Mononuclear cell (primary cell): Measurements from ENCODE around the gene AGAP1. TPM values are rescaled to one million over a fixed set of nuclear protein-coding genes. Genes with fewer than 3 reads are reported as not detected.

Experiments
- H3K27me3 ChIP-seq: 2 replicates; pipeline ENCODE4 v1.6.0; 2011; ENCODE audit warnings: low read length, control low read depth; ENCODE audit not compliant: insufficient read depth
- H3K4me1 ChIP-seq: 2 replicates; pipeline ENCODE4 v1.5.1; 2011; ENCODE audit warnings: mild to moderate bottlenecking, low read length, control low read depth; ENCODE audit not compliant: insufficient read depth
- H3K4me3 ChIP-seq: 2 replicates; pipeline ENCODE4 v1.5.1; 2011; ENCODE audit warnings: mild to moderate bottlenecking, low read length, moderate library complexity
- H3K9me3 ChIP-seq: 2 replicates; pipeline ENCODE4 v1.5.1; 2011; ENCODE audit warnings: low read depth, mild to moderate bottlenecking, control low read depth, low read length
- total RNA-seq: library from RNA; depleted of rRNA; stranded (reverse); fragments of >200 nt; gene quantifications from one replicate; pipeline ENCODE4 v1.2.3, GENCODE V29; 2012

AGAP1 gene
- total RNA-seq, 1 donor: 2.7 TPM

DNA sequence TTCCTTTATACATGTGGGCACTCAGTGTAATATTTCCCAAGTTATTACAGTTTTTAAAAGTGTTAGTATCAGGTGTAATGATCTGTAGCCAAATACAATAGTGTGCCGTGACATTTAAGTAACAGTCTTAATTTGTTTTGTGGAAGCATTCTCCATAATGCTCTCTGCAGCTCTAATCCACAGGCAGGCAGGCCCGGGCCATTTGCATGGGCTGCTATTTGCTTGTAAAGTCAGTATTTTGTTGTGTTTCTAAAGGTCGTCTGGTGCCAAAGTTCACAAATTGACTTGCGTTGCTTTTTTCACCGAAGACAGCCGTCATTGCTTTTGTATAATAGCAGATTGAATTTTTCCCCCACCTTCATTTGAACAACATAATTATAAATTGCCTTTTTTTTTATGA, 521.3 kb downstream of the AGAP1 start:
- no peaks in the 10 kb centered on the region for H3K4me1 ChIP-seq
- H3K27me3 ChIP-seq: no peaks in the 10 kb centered on the region
- no peak overlapping the region for H3K4me3 ChIP-seq
- no peaks in the 10 kb centered on the region for H3K9me3 ChIP-seq

DNA sequence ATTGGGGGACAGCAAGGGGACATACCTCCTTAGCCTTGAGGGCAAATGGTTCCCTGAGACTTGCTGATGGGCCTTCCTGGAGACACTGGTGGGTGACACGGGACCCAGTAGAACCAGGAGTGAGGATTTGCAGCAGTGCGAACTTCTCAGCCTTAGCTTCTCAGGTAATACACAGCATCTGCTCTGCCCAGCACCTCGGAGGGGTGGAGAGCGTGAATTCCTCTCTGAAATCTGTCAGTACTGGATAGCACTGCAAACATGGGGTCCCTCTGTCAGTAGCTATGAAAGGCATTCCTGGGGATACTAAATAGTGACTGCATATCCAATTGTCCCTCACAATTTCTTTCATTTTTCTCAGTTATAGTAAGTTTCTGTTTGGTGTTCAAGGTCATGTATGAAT, 522.7 kb downstream of the AGAP1 start:
- Histone ChIP-seq H3K4me3 (no peak overlapping the region), H3K9me3 (no peaks in the 10 kb centered on the region), H3K27me3 (no peaks in the 10 kb centered on the region), H3K4me1 (no peaks in the 10 kb centered on the region)

DNA sequence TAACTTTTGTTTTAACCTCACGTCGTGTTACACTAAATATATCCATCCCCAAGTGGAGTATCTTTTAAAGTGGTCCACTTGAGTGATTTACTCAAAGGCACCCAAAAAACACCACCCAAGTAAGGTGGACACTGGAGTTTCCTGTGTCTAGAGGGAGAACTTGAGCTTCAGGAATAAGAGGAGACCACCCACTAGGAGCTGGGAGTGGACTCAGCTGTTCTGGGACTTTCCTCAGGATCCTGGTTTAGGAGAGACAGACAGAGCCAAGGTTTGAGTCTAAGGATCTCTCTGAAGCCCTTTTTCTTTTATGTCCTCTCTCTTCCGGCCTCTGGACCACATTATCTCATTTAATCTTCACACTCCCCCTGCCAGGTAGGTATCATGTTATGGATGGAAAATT, 523.6 kb downstream of the AGAP1 start:
- no peaks in the 10 kb centered on the region for H3K9me3 ChIP-seq
- H3K27me3 ChIP-seq: no peaks in the 10 kb centered on the region
- H3K4me3 ChIP-seq: no peak overlapping the region
- no peaks in the 10 kb centered on the region for H3K4me1 ChIP-seq

DNA sequence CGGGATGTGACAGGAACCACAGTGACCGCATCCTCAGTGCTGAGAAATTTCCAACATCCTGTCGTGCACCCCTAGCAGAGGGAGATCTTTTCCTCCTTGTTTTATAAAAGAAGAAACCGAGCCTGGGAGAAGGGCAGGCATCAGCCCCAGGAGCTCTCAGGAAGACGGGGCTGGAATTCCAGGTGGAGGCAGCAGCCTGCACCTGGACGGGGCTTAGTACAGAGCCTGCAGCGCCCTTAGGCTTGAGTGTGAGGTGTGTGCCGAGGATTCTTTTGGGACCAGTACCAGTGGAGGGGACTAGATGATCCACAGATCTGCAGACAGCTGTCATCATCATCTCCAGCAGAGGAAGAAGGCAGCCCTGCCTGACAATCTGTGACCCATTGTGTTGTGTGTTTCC, 525.6 kb downstream of the AGAP1 start:
- Histone ChIP-seq H3K4me3 (no peak overlapping the region), H3K4me1 (no peaks in the 10 kb centered on the region), H3K27me3 (no peaks in the 10 kb centered on the region), H3K9me3 (no peaks in the 10 kb centered on the region)

DNA sequence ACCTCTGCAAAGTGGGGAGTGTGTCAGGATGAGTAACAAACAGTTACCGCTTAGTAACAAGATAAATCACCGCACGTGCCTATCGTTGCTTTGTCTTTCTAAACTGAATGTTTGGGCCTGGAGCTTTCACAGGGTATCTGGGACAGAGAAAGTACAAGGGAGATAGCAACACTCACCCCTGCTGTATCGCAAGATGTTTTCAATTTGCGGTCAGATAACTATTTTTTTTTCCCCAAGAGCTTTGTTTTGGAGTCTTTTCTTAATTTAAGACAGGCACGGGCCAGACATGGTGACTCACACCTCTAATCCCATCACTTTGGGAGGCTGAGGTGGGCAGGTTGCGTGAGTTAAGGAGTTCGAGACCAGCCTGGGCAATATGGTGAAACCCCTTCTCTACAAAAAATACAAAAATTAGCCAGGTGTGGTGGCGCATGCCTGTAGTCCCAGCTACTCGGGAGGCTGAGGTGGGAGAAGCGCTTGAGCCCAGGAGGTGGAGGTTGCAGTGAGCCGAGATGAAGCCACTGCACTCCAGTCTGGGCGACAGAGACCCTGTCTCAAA, 527.7 kb downstream of the AGAP1 start:
- Histone ChIP-seq H3K4me1 (no peaks in the 10 kb centered on the region), H3K4me3 (no peak overlapping the region), H3K27me3 (no peaks in the 10 kb centered on the region), H3K9me3 (no peaks in the 10 kb centered on the region)

DNA sequence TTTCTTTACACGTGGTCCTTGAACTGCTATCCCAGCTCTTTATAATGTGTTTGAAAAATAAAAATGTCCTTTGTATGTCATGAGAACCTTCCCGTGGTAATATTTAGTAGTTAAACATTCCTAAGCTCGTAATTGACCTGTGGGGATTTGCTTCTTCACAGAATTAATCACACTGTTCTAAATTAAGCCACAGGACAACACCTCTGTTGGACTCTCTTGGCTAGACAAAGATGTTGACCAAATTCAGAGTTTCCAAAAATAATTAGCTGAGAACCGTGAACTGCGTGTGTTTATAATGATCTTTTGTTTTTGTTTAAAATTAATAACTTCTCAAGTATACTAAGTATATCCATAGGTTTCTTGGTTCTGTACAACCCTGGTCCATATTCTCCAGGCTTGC, 528.3 kb downstream of the AGAP1 start:
- no peaks in the 10 kb centered on the region for H3K27me3 ChIP-seq
- no peak overlapping the region for H3K4me3 ChIP-seq
- no peaks in the 10 kb centered on the region for H3K4me1 ChIP-seq
- H3K9me3 ChIP-seq: no peaks in the 10 kb centered on the region

DNA sequence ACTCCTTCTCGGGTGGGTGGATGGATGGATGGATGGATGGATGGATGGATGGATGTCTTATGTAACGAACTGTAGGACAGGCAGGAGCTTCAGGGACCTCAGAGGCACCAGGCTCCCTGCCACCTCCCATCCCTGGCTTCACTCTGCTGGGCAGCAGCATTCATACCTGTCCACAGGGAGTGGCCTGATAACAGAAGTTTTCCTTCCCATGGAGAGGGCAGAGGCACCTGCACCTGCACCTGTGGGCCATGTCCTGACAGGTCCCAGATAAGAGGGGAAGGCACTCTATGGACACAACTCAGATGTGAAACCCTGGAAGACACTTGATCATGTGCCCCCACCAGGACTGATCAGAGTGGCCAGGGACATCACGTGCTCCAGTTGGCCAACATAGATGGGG, 532.0 kb downstream of the AGAP1 start:
- no peak overlapping the region for H3K4me3 ChIP-seq

DNA sequence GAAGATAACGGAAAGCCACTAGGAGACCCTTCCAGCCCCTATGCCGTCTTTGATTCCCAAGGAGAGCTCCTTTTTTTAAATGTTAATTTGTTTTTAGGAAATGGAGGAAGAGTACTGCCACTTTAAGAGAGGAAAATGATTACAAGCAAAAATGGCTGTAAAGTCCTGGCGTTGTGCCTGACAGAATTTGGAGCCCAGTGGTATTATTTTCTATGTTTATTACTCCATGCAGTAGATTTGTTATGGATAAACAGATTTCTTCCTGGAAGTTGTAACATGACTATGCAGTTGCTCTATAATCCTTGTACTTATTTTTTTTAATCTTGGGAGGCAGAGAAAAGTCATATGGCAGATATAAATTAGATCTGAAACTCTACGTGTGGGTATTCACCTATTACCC, 533.0 kb downstream of the AGAP1 start:
- Histone ChIP-seq H3K27me3 (no peaks in the 10 kb centered on the region), H3K4me3 (no peak overlapping the region), H3K4me1 (no peaks in the 10 kb centered on the region), H3K9me3 (no peaks in the 10 kb centered on the region)

More for the DNA sequence above, 532.0 kb downstream of the AGAP1 start:
- Histone ChIP-seq H3K27me3 (no peaks in the 10 kb centered on the region), H3K9me3 (no peaks in the 10 kb centered on the region), H3K4me1 (no peaks in the 10 kb centered on the region)

- no peak overlapping the region for H3K4me3 ChIP-seq
- no peaks in the 10 kb centered on the region for H3K9me3 ChIP-seq
- H3K4me1 ChIP-seq: no peaks in the 10 kb centered on the region
- H3K27me3 ChIP-seq: no peaks in the 10 kb centered on the region
Observed at GRCh38 chr2:236028066-236028465, 534.2 kb downstream of the AGAP1 start.

DNA sequence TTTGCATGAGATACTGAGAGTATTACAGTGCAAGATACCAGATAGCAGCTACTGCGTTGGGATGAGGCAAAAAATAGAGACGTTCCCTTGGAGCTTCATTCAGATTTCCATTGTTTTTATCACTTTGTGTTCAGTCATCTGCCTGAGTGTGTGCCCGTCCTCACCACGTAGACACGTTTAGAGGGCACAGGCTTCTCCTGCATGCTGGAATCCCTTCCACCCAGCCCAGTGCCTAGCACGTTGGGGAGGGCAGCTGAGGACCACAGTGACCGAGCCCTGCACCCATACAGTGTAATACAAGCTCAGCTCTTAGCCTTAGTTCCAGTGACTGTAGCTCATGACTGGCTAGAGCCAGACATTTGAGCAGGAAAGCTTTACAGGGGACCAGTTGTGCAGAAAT, 539.6 kb downstream of the AGAP1 start:
- Histone ChIP-seq H3K9me3 (no peaks in the 10 kb centered on the region), H3K4me1 (no peaks in the 10 kb centered on the region), H3K4me3 (no peak overlapping the region), H3K27me3 (no peaks in the 10 kb centered on the region)

- Histone ChIP-seq H3K4me1 (no peaks in the 10 kb centered on the region), H3K9me3 (no peaks in the 10 kb centered on the region), H3K4me3 (no peak overlapping the region), H3K27me3 (no peaks in the 10 kb centered on the region)
Observed at GRCh38 chr2:236034974-236035373, 541.1 kb downstream of the AGAP1 start.

- H3K4me3 ChIP-seq: no peak overlapping the region
- no peaks in the 10 kb centered on the region for H3K4me1 ChIP-seq
- no peaks in the 10 kb centered on the region for H3K27me3 ChIP-seq
- H3K9me3 ChIP-seq: no peaks in the 10 kb centered on the region
Observed at GRCh38 chr2:236036045-236036444, 542.2 kb downstream of the AGAP1 start.

- Histone ChIP-seq H3K9me3 (no peaks in the 10 kb centered on the region), H3K27me3 (no peaks in the 10 kb centered on the region), H3K4me3 (no peak overlapping the region), H3K4me1 (no peaks in the 10 kb centered on the region)
Observed at GRCh38 chr2:236038096-236038495, 544.3 kb downstream of the AGAP1 start.

GRCh38 chr2:236040600-236041328, 546.9 kb downstream of the AGAP1 start:
- Histone ChIP-seq H3K27me3 (no peaks in the 10 kb centered on the region), H3K4me3 (no peak overlapping the region), H3K9me3 (no peaks in the 10 kb centered on the region), H3K4me1 (no peaks in the 10 kb centered on the region)

- Histone ChIP-seq H3K27me3 (no peaks in the 10 kb centered on the region), H3K9me3 (no peaks in the 10 kb centered on the region), H3K4me1 (no peaks in the 10 kb centered on the region), H3K4me3 (no peak overlapping the region)
Observed at GRCh38 chr2:236041616-236042015, 547.8 kb downstream of the AGAP1 start.

- Histone ChIP-seq H3K9me3 (no peaks in the 10 kb centered on the region), H3K4me3 (no peak overlapping the region), H3K27me3 (no peaks in the 10 kb centered on the region), H3K4me1 (no peaks in the 10 kb centered on the region)
Observed at GRCh38 chr2:236042087-236042486, 548.2 kb downstream of the AGAP1 start.
